Gastrocnemius medialis (tissue), 4 donors: ENCODE results near the gene NTN1.

Experiments
- CTCF ChIP-seq, 5 experiments: fragments of 450-650 bp in 3 of 5; fragments of 200-600 bp in 2 of 5; sonication (generic) in 2 of 5; IDR thresholded peaks in 4 of 5; conservative IDR thresholded peaks in 1 of 5; 1 replicate in 4 of 5; 2 replicates in 1 of 5; pipeline ENCODE4 v1.5.1; 2016 to 2019; ENCODE audit warnings: antibody characterized with exemption in 5 of 5, mild to moderate bottlenecking in 3 of 5, moderate library complexity in 3 of 5
- POLR2A ChIP-seq, 2 donors: fragments of 450-650 bp; IDR thresholded peaks; one replicate each; pipeline ENCODE4 v1.6.1; 2017; ENCODE audit warnings: antibody characterized with exemption in 2 of 2, mild to moderate bottlenecking in 2 of 2, moderate library complexity in 2 of 2

GRCh38 chr17:9002227-9002605 lies 19.1 kb upstream of the NTN1 start:
- no peak for TF ChIP-seq CTCF (IDR thresholded peaks at IDR 0.05 in 4 of 5, conservative IDR thresholded peaks at IDR 0.05 in 1 of 5)
- TF ChIP-seq POLR2A (IDR thresholded peaks at IDR 0.05) = no peak
